GM12878 (cell line): ENCODE data around the gene ING3. TPM values are rescaled to one million over a fixed set of nuclear protein-coding genes. Genes with fewer than 3 reads are reported as not detected.

Experiments used
- ATAC-seq: fragments of 200-7000 bp; cut with Tn5 transposase; 3 replicates; pipeline ENCODE4 v1.9.1; 2020; ENCODE audit warnings: mild to moderate bottlenecking, moderate library complexity
- BruUV-seq: library from RNA; stranded (reverse); fragments of 400-500 nt; replicated peaks from 2 replicates; lab custom pipeline; 2021; lab: Mats Ljungman, UMichigan
- CTCF ChIA-PET: fragments of 300-600 bp; sonication (Branson Sonifier 250); formaldehyde crosslinking; extraction: SDS; loops from one replicate; lab custom pipeline; 2021; ENCODE audit warnings: inconsistent platforms; lab: Yijun Ruan, JAX
- POLR2A ChIA-PET: fragments of 350-600 bp; formaldehyde crosslinking; extraction: SDS; loops from one replicate; lab custom pipeline; 2021; ENCODE audit warnings: inconsistent platforms; lab: Charles Lee
- RAD21 ChIA-PET: fragments of 300-600 bp; sonication (Branson Sonifier 250); formaldehyde crosslinking; loops from one replicate; lab custom pipeline; 2023; ENCODE audit warnings: antibody characterized with exemption; ENCODE audit not compliant: unreplicated experiment; lab: Charles Lee
- SMC1A ChIA-PET: fragments of 300-600 bp; sonication (Branson Sonifier 250); formaldehyde crosslinking; loops from one replicate; lab custom pipeline; 2023; ENCODE audit not compliant: unreplicated experiment, uncharacterized antibody; lab: Charles Lee
- DNase-seq: peaks from one replicate; pipeline ENCODE4 v3.0.0-alpha.2; 2011; ENCODE audit warnings: low read depth, low spot score
- FAIRE-seq: peaks from 3 replicates; lab custom pipeline; 2011; peaks lifted over from hg19 to GRCh38; lab: Jason Lieb, UNC
- H2AFZ ChIP-seq: 2 replicates; pipeline ENCODE4 v1.6.0; 2011; ENCODE audit warnings: low read depth, low read length, control low read depth; ENCODE audit not compliant: control insufficient read depth
- H3K27ac ChIP-seq: 2 replicates; pipeline ENCODE4 v1.5.1; 2011; ENCODE audit warnings: control low read depth; ENCODE audit not compliant: control insufficient read depth, insufficient read depth
- H3K27me3 ChIP-seq, 2 experiments: replicated peaks in 1 of 2; 2 replicates each; pipeline versions ENCODE4 v1.6.0 to v1.6.1; 2011; ENCODE audit warnings: low read length in 1 of 2; ENCODE audit not compliant: control insufficient read depth in 2 of 2, insufficient read depth in 2 of 2
- H3K36me3 ChIP-seq, 2 experiments: 2 replicates each; pipeline ENCODE4 v1.5.1; 2011; ENCODE audit warnings: low read length in 1 of 2; ENCODE audit not compliant: control insufficient read depth in 2 of 2, insufficient read depth in 2 of 2
- H3K4me1 ChIP-seq: 2 replicates; pipeline ENCODE4 v1.6.1; 2011; ENCODE audit warnings: mild to moderate bottlenecking, low read length, moderate library complexity, mixed read lengths; ENCODE audit not compliant: control insufficient read depth, insufficient read depth
- H3K4me2 ChIP-seq: 2 replicates; pipeline ENCODE4 v1.6.0; 2011; ENCODE audit warnings: control low read depth; ENCODE audit not compliant: control insufficient read depth, insufficient read depth
- H3K4me3 ChIP-seq: fragments of 200-600 bp; sonication (generic); 2 replicates; pipeline ENCODE4 v1.5.1; 2016
- H3K79me2 ChIP-seq: 2 replicates; pipeline ENCODE4 v1.6.0; 2011; ENCODE audit warnings: low read length; ENCODE audit not compliant: control insufficient read depth, insufficient read depth
- H3K9ac ChIP-seq: 2 replicates; pipeline ENCODE4 v1.8.0; 2011; ENCODE audit warnings: low read length, control low read depth, mixed read lengths; ENCODE audit not compliant: control insufficient read depth, insufficient read depth
- H3K9me3 ChIP-seq: replicated peaks from 3 replicates; pipeline ENCODE4 v1.5.1; 2011; ENCODE audit warnings: mild to moderate bottlenecking, low read length; ENCODE audit not compliant: control insufficient read depth, insufficient read depth
- H4K20me1 ChIP-seq: 2 replicates; pipeline ENCODE4 v1.6.0; 2011; ENCODE audit not compliant: control insufficient read depth, insufficient read depth
- CHD4 ChIP-seq: fragments of 200-600 bp; sonication (generic); IDR thresholded peaks from 2 replicates; pipeline ENCODE4 v1.6.1; 2016; ENCODE audit warnings: mild to moderate bottlenecking
- NRF1 ChIP-seq: conservative IDR thresholded peaks from 2 replicates; pipeline ENCODE4 v1.6.1; 2011; ENCODE audit warnings: mild to moderate bottlenecking, low read depth, low read length, improper control_type of control experiment
- PAX5 ChIP-seq: IDR thresholded peaks from 2 replicates; pipeline ENCODE4 v1.6.1; 2011; ENCODE audit warnings: low read depth, low read length, borderline replicate concordance
- SUPT20H ChIP-seq: IDR thresholded peaks from 2 replicates; pipeline ENCODE4 v1.6.1; 2011; ENCODE audit warnings: low read depth, mild to moderate bottlenecking, low read length, moderate library complexity, borderline replicate concordance; ENCODE audit not compliant: control insufficient read depth
- TCF7 ChIP-seq: IDR thresholded peaks from 2 replicates; pipeline ENCODE4 v1.6.1; 2014; ENCODE audit warnings: antibody characterized with exemption, borderline replicate concordance
- in situ Hi-C: fragments of 300-500 bp; cut with MboI; formaldehyde crosslinking; loops from 9 replicates; pipeline ENCODE4 v1.14.3; 2018; ENCODE audit warnings: mixed read lengths
- intact Hi-C: fragments of 100-400 bp; cut with micrococcal nuclease; formaldehyde crosslinking; loops from one replicate; pipeline ENCODE4 v1.14.2; 2022; ENCODE audit not compliant: unreplicated experiment
- polyA plus RNA-seq, 11 experiments: library from polyadenylated mRNA; depleted of rRNA in 4 of 11; unstranded in 6 of 11; stranded (reverse) in 5 of 11; fragments of >200 nt; fragmentation: Nextera tagmentation in 4 of 11; fragmentation: Illumina TruSeq in 1 of 11; extraction: Ambion mirVana in 4 of 11; extraction: Trizol in 1 of 11; gene quantifications; 1 replicate in 1 of 11; 2 replicates in 10 of 11; pipeline versions ENCODE4 v1.2.1 to v1.2.3, GENCODE V29; 2011 to 2016; ENCODE audit warnings: inconsistent platforms in 2 of 11, missing spikeins in 2 of 11, low read depth in 1 of 11
- total RNA-seq, 4 experiments: library from RNA; depleted of rRNA in 3 of 4; stranded (reverse); fragments of >200 nt in 3 of 4; fragmentation: Illumina TruSeq in 1 of 4; extraction: Trizol in 1 of 4; gene quantifications; 2 replicates each; pipeline versions ENCODE4 v1.2.1 to v1.2.3, GENCODE V29; 2013 to 2021
- TF ChIP-seq, protein P1 (sequence below): IDR thresholded peaks from 2 replicates; pipeline ENCODE4 v1.6.1; 2011; ENCODE audit warnings: borderline replicate concordance, low read depth, mild to moderate bottlenecking, moderate library complexity, mixed read lengths, low read length; ENCODE audit not compliant: insufficient read depth; ENCODE audit errors: extremely low read length
- TF ChIP-seq, protein P2 (sequence below): IDR thresholded peaks from 2 replicates; pipeline ENCODE4 v1.6.1; 2011; ENCODE audit warnings: low read depth, mild to moderate bottlenecking, low read length, moderate library complexity, borderline replicate concordance; ENCODE audit errors: extremely low read depth

The ING3 gene
- total and polyA plus RNA-seq, 10 of the 15 experiments (the other 5 are each of a cell fraction or from before 2014, with no cell fraction given) = 12.1 to 60.8 (median 28.8) TPM

DNA sequence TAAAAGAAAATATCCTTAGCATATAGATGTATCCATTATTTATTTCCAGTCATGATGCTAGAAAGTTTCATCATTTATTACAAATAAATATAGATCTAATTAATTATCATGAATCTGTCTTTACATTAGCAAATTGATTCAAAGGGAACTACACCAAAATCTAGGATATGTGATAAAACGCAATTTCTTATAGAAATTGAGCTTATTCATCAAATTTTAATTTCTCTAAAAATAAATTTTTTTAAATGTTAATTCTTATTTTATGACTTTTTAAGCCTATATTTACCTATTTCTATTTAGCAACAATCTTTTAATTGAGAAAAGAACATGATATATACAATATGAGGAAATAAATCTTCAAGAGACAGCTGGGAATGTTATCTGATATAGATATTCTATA, 34.0 kb upstream of the ING3 start (continued):
- TF ChIP-seq NRF1 (no peak), CHD4 (no peak), TCF7 (no peak), PAX5 (no peak), SUPT20H (no peak)
- TF ChIP-seq, protein P1, sequence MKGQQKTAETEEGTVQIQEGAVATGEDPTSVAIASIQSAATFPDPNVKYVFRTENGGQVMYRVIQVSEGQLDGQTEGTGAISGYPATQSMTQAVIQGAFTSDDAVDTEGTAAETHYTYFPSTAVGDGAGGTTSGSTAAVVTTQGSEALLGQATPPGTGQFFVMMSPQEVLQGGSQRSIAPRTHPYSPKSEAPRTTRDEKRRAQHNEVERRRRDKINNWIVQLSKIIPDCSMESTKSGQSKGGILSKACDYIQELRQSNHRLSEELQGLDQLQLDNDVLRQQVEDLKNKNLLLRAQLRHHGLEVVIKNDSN = no peak
- TF ChIP-seq, all 136 proteins: peak for 0

DNA sequence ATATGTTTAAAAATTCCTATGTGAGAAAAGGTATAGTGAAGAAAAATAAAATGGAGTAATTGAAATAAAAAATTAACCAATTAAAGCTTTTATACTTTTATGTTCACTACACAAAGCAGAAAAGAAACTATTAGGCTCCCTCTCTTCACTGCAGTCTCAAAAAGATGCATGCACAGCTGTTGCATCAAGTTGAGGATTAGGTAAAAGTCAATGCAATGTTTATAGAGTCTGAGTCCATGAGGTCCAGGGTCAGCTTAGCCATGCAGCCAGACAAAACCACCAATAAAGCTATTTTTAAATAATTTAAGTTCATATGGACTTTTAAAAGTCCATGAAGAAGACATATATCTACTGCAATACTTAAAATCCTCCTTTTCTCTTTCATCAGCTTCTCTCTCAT, 31.1 kb upstream of the ING3 start:
- H3K4me2 ChIP-seq = no peak overlapping the region
- H3K27ac ChIP-seq = no peak overlapping the region
- no peaks in the 10 kb centered on the region for H4K20me1 ChIP-seq
- CTCF ChIA-PET = interaction anchor here (1.4 to 2.4 kb wide), 3 partner anchors 21 to 189 kb away, joined by 3 to 7 read pairs (median 6); no protein-coding TSS in a partner anchor
- H3K79me2 ChIP-seq = no peaks in the 10 kb centered on the region
- H3K4me1 ChIP-seq = no peaks in the 10 kb centered on the region
- RAD21 ChIA-PET = interaction anchor here (1.4 kb wide), 1 partner anchor 12 kb away, joined by 3 read pairs; no protein-coding TSS in a partner anchor
- no peaks in the 10 kb centered on the region for H3K36me3 ChIP-seq
- H3K27me3 ChIP-seq = no peaks in the 10 kb centered on the region
- intact Hi-C loops = no loop called here
- no TSS peak for BruUV-seq
- H3K9me3 ChIP-seq = no peaks in the 10 kb centered on the region; the same call in 2 of the 3 replicates
- H2AFZ ChIP-seq = no peak overlapping the region
- POLR2A ChIA-PET = interaction anchor here (0.6 to 1.2 kb wide), 2 partner anchors 7 to 20 kb away, joined by 3 to 4 read pairs; no protein-coding TSS in a partner anchor
- FAIRE-seq (no peak), DNase-seq (no peak), ATAC-seq (no peak)
- H3K9ac ChIP-seq = no peak overlapping the region
- H3K4me3 ChIP-seq = no peak overlapping the region
- TF ChIP-seq, protein P2, sequence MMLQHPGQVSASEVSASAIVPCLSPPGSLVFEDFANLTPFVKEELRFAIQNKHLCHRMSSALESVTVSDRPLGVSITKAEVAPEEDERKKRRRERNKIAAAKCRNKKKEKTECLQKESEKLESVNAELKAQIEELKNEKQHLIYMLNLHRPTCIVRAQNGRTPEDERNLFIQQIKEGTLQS = no peak
- TF ChIP-seq, protein P1 = no peak
- SMC1A ChIA-PET = interaction anchor here (0.7 to 1.6 kb wide), 4 partner anchors 8 to 47 kb away, joined by 3 to 5 read pairs (median 4); no protein-coding TSS in a partner anchor
- in situ Hi-C loops = no loop called here
